KOPT-K1 (cell line): ENCODE measurements around the gene ZNF665.
"Not testable (repeated sequence)": the region's sequence is repeated elsewhere in the genome, so short reads cannot be mapped to it uniquely, and the experiment has no call there.

Experiments
- H3K27ac ChIP-seq: fragments of 200-600 bp; sonication (generic); 2 replicates; pipeline ENCODE4 v1.5.1; 2016; ENCODE audit warnings: antibody characterized with exemption, mild to moderate bottlenecking, low read depth, low read length; ENCODE audit not compliant: poor library complexity, severe bottlenecking
- H3K36me3 ChIP-seq: fragments of 200-600 bp; sonication (generic); 2 replicates; pipeline ENCODE4 v1.5.1; 2017; ENCODE audit warnings: antibody characterized with exemption, mild to moderate bottlenecking, low read length, moderate library complexity; ENCODE audit not compliant: insufficient read depth
- H3K9me3 ChIP-seq: fragments of 200-600 bp; sonication (generic); 2 replicates; pipeline ENCODE4 v1.5.1; 2017; ENCODE audit warnings: antibody characterized with exemption, low read length, mild to moderate bottlenecking; ENCODE audit not compliant: insufficient read depth, poor library complexity, severe bottlenecking

Gene ZNF665

GRCh38 chr19:53192771-53193534, at the start of gene ZNF665:
Gene ZNF665 (minus strand): TSS chr19:53193358. CDS start chr19:53182898, 10,460 bp downstream.
- Histone ChIP-seq H3K9me3 (peaks cover 11% of the 10 kb centered on the region), H3K27ac (peak within 1 kb of the TSS; percentile 91), H3K36me3 (peaks cover 14% of the 10 kb centered on the region; the same call in 1 of the 2 replicates)

DNA sequence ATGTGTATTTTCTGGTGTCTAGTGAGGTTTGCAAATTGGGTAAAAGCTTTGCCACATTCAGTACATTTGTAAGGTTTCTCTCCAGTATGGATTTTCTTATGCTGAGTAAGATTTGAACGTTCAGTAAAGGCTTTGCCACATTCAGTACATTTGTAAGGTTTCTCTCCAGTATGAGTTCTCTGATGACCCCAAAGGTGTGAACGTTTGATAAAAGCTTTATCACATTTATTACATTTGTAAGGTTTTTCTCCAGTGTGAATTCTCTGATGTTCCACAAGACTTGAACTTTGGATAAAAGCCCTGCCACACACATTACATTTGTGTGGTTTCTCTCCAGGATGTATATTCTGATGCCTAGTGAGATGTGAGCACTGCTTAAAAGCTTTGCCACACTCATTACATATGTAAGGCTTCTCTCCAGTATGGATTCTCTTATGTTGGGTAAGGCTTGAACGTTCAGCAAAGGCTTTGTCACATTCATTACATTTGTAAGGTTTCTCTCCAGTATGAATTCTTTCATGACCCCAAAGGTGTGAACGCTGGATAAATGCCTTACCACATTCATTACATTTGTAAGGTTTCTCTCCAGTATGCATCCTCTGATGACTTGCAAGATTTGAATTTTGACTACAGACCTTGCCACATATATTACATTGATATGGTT, 44.1 kb upstream of the ZNF665 start:
- no peak overlapping the region for H3K27ac ChIP-seq
- peaks cover 25% of the 10 kb centered on the region for H3K36me3 ChIP-seq
- H3K9me3 ChIP-seq: peaks cover 98% of the 10 kb centered on the region

GRCh38 chr19:53224606-53225005, 31.4 kb upstream of the ZNF665 start:
- no peak overlapping the region for H3K27ac ChIP-seq
- peaks cover 62% of the 10 kb centered on the region for H3K9me3 ChIP-seq
- no peaks in the 10 kb centered on the region for H3K36me3 ChIP-seq

- H3K27ac ChIP-seq, H3K36me3 ChIP-seq: not testable (repeated sequence)
- H3K9me3 ChIP-seq: peaks cover 61% of the 10 kb centered on the region
These were observed 29.6 kb upstream of the ZNF665 start for GRCh38 chr19:53222716-53223115.

DNA sequence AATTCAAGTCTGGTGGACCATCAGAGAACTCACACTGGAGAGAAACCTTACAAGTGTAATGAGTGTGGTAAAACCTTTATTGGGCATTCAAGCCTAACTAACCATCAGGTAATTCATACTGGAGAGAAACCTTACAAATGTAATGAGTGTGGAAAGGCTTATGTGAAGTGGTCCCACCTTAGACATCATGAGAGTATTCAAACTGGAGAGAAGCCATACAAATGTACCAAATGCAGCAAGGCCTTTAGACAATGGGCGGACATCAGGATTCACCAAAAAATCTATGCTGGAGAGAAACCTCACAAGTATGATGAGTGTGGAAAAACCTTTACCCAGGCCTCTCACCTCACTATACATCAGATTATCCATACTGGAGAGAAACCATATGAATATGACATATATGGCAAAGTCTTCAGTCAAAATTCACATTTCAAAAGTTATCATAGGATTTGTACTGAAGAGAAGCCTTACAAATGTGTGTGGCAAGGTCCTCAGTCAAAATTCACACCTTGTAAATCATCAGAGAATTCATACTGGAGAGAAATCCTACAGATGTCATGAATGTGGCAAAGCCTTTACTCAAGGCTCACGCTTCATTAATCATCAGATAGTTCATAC, 19.7 kb upstream of the ZNF665 start:
- Histone ChIP-seq H3K9me3 (peaks cover 99% of the 10 kb centered on the region), H3K36me3 (peaks cover 32% of the 10 kb centered on the region), H3K27ac (no peak overlapping the region)

GRCh38 chr19:53211554-53211953, 18.4 kb upstream of the ZNF665 start:
- H3K9me3 ChIP-seq: peaks cover 98% of the 10 kb centered on the region
- not testable (repeated sequence) for H3K27ac ChIP-seq
- peaks cover 32% of the 10 kb centered on the region for H3K36me3 ChIP-seq

GRCh38 chr19:53196777-53197396, 3.7 kb upstream of the ZNF665 start:
- Histone ChIP-seq H3K9me3 (peaks cover 43% of the 10 kb centered on the region), H3K27ac (peak overlapping the region; percentile 74), H3K36me3 (peaks cover 19% of the 10 kb centered on the region; the same call in 1 of the 2 replicates)

- no peak overlapping the region for H3K27ac ChIP-seq
- peaks cover 30% of the 10 kb centered on the region for H3K9me3 ChIP-seq
- H3K36me3 ChIP-seq: peaks cover 18% of the 10 kb centered on the region; the same call in 1 of the 2 replicates
These were observed 2.2 kb upstream of the ZNF665 start for GRCh38 chr19:53195265-53195903.

DNA sequence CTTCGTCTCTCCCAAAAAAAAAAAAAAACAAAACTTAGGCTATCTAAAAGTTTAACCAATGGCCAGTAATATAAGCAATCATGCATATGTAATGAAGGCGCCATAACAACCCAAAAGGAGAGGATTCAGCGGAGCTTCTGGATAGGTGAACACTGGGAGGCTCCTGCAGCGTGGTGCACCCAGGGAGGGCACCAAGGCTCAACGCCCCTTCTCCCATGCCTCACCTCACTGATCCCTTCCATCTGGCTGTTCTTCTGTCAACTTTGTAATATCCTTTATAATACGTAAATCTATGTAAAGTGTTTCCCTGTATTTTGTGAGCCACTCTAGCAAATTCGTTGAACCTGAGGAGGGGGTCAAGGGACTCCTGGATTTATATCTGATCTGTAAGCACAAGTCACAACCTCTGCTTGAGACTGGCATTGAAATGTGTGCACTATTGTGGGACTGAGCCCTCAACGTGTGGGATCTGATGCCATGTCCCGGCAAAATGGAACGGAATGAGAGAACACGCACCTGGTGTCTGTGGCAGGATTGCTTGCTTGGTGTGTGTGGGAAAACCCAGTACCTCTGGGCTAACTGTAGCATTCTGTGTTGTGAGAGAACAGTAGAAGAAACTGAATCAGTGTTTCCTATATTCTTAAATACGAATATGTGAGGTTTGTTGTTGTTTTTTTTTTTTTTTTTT, 521 bp upstream of the ZNF665 start:
- H3K27ac ChIP-seq: no peak overlapping the region
- peaks cover 14% of the 10 kb centered on the region; the same call in 1 of the 2 replicates for H3K36me3 ChIP-seq
- H3K9me3 ChIP-seq: peaks cover 17% of the 10 kb centered on the region

DNA sequence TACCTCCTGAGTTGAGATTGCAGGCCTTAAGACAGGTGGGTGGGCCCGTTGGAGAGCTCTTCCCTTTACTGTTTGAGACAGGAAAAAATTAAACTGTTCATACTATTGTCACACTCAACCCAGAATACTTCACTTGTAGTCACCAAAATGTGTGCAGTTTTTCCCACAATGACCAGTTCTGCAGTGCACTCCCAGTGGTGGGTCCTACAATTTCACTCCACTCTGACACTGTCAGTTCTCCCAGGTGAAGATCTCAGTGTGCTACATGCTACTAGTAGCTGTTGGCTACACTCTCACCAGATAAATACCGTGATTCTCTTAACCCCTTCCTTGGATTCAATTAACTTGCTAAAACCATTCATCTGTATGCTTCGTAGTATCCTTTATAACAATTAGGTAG, 2.9 kb downstream of the ZNF665 start:
- Histone ChIP-seq H3K9me3 (peaks cover 6% of the 10 kb centered on the region), H3K36me3 (peaks cover 14% of the 10 kb centered on the region; the same call in 1 of the 2 replicates), H3K27ac (no peak overlapping the region)

DNA sequence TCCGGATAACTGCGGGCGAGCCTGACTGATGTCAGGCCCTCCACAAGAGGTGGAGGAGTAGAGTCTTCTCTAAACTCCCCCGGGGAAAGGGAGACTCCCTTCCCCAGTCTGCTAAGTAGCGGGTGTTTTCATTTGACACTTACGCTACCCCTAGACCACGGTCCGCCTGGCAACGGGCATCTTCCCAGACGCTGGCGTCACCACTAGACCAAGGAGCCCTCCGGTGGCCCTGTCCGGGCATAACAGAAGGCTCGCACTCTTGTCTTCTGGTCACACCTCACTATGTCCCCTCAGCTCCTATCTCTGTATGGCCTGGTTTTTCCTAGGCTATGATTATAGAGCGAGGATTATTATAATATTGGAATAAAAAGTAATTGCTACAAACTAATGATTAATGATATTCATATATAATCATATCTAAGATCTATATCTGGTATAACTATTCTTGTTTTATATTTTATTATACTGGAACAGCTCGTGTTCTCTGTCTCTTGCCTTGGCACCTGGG, 3.4 kb downstream of the ZNF665 start:
- peaks cover 14% of the 10 kb centered on the region; the same call in 1 of the 2 replicates for H3K36me3 ChIP-seq
- H3K27ac ChIP-seq: not testable (repeated sequence)

GRCh38 chr19:53185155-53185882, 7.8 kb downstream of the ZNF665 start:
- not testable (repeated sequence) for H3K27ac ChIP-seq

More for the DNA sequence above, 3.4 kb downstream of the ZNF665 start:
- not testable (repeated sequence) for H3K9me3 ChIP-seq

GRCh38 chr19:53183146-53183764, 9.9 kb downstream of the ZNF665 start:
- no peak overlapping the region for H3K27ac ChIP-seq

More at GRCh38 chr19:53185155-53185882, 7.8 kb downstream of the ZNF665 start:
- peaks cover 40% of the 10 kb centered on the region for H3K36me3 ChIP-seq
- H3K9me3 ChIP-seq: not testable (repeated sequence)

More at GRCh38 chr19:53183146-53183764, 9.9 kb downstream of the ZNF665 start:
- H3K9me3 ChIP-seq: peaks cover 6% of the 10 kb centered on the region
- H3K36me3 ChIP-seq: peaks cover 53% of the 10 kb centered on the region
